Measurements from ENCODE around the gene MGLL.
"Not testable (repeated sequence)": the region's sequence is repeated elsewhere in the genome, so short reads cannot be mapped to it uniquely, and the experiment has no call there.

MGLL gene

GRCh38 chr3:127707851-127708411 is 114.4 kb downstream of the MGLL start:
- H3K9me3 ChIP-seq (ENCODE audit: insufficient read depth, low read length) = no peaks in the 10 kb centered on the region
- H3K36me3 ChIP-seq (replicated peaks; ENCODE audit: low read depth, low read length) = peaks cover 67% of the 10 kb centered on the region
- TF ChIP-seq CTCF (IDR thresholded peaks at IDR 0.05; ENCODE audit: low read depth, low read length) = no peak
- TF ChIP-seq EZH2phosphoT487 (IDR thresholded peaks at IDR 0.05; ENCODE audit: low read depth) = no peak
- H3K4me2 ChIP-seq (ENCODE audit: low read length) = no peak overlapping the region
- H3K4me1 ChIP-seq (ENCODE audit: low read length) = no peaks in the 10 kb centered on the region
- no peak overlapping the region for H3K27ac ChIP-seq (ENCODE audit: low read length)
- no peaks in the 10 kb centered on the region for H4K20me1 ChIP-seq (ENCODE audit: insufficient read depth, low read length)
- H2AFZ ChIP-seq (ENCODE audit: low read depth, low read length) = no peak overlapping the region
- H3K79me2 ChIP-seq (ENCODE audit: low read length) = peaks cover 15% of the 10 kb centered on the region
- H3K9ac ChIP-seq (ENCODE audit: low read length) = no peak overlapping the region
- no peak overlapping the region for H3K4me3 ChIP-seq (ENCODE audit: low read length)
- no peaks in the 10 kb centered on the region for H3K27me3 ChIP-seq (ENCODE audit: low read depth, low read length)

- H3K9ac ChIP-seq (ENCODE audit: low read length) = no peak overlapping the region
- H2AFZ ChIP-seq (ENCODE audit: low read depth, low read length) = no peak overlapping the region
- no peaks in the 10 kb centered on the region for H3K27me3 ChIP-seq (ENCODE audit: low read depth, low read length)
- no peaks in the 10 kb centered on the region for H3K4me1 ChIP-seq (ENCODE audit: low read length)
- no peak overlapping the region for H3K4me2 ChIP-seq (ENCODE audit: low read length)
- peaks cover 65% of the 10 kb centered on the region for H3K36me3 ChIP-seq (replicated peaks; ENCODE audit: low read depth, low read length)
- H3K9me3 ChIP-seq (ENCODE audit: insufficient read depth, low read length) = no peaks in the 10 kb centered on the region
- no peak overlapping the region for H3K4me3 ChIP-seq (ENCODE audit: low read length)
- peaks cover 15% of the 10 kb centered on the region for H3K79me2 ChIP-seq (ENCODE audit: low read length)
- H3K27ac ChIP-seq (ENCODE audit: low read length) = no peak overlapping the region
- TF ChIP-seq EZH2phosphoT487 (IDR thresholded peaks at IDR 0.05; ENCODE audit: low read depth) = no peak
- TF ChIP-seq CTCF (IDR thresholded peaks at IDR 0.05; ENCODE audit: low read depth, low read length) = no peak
- no peaks in the 10 kb centered on the region for H4K20me1 ChIP-seq (ENCODE audit: insufficient read depth, low read length)
Observed at GRCh38 chr3:127706785-127707351, 115.4 kb downstream of the MGLL start.

- H3K9me3 ChIP-seq (ENCODE audit: insufficient read depth, low read length) = no peaks in the 10 kb centered on the region
- no peaks in the 10 kb centered on the region for H4K20me1 ChIP-seq (ENCODE audit: insufficient read depth, low read length)
- H3K27ac ChIP-seq (ENCODE audit: low read length) = no peak overlapping the region
- no peaks in the 10 kb centered on the region for H3K4me1 ChIP-seq (ENCODE audit: low read length)
- H2AFZ ChIP-seq (ENCODE audit: low read depth, low read length) = no peak overlapping the region
- peaks cover 15% of the 10 kb centered on the region for H3K79me2 ChIP-seq (ENCODE audit: low read length)
- no peaks in the 10 kb centered on the region for H3K27me3 ChIP-seq (ENCODE audit: low read depth, low read length)
- H3K36me3 ChIP-seq (replicated peaks; ENCODE audit: low read depth, low read length) = peaks cover 67% of the 10 kb centered on the region
- TF ChIP-seq EZH2phosphoT487 (IDR thresholded peaks at IDR 0.05; ENCODE audit: low read depth) = no peak
- TF ChIP-seq CTCF (IDR thresholded peaks at IDR 0.05; ENCODE audit: low read depth, low read length) = no peak
- H3K4me2 ChIP-seq (ENCODE audit: low read length) = no peak overlapping the region
- no peak overlapping the region for H3K4me3 ChIP-seq (ENCODE audit: low read length)
- H3K9ac ChIP-seq (ENCODE audit: low read length) = no peak overlapping the region
Observed at GRCh38 chr3:127706312-127706711, 116.0 kb downstream of the MGLL start.

- H3K4me3 ChIP-seq (ENCODE audit: low read length); H2AFZ ChIP-seq (ENCODE audit: low read depth, low read length); H3K4me1 ChIP-seq (ENCODE audit: low read length); H3K4me2 ChIP-seq (ENCODE audit: low read length); H3K27ac ChIP-seq (ENCODE audit: low read length); H4K20me1 ChIP-seq (ENCODE audit: insufficient read depth, low read length); H3K9ac ChIP-seq (ENCODE audit: low read length); H3K27me3 ChIP-seq (ENCODE audit: low read depth, low read length); H3K9me3 ChIP-seq (ENCODE audit: insufficient read depth, low read length): not testable (repeated sequence)
- H3K79me2 ChIP-seq (ENCODE audit: low read length) = peaks cover 15% of the 10 kb centered on the region
- peaks cover 59% of the 10 kb centered on the region for H3K36me3 ChIP-seq (replicated peaks; ENCODE audit: low read depth, low read length)
Observed at GRCh38 chr3:127704840-127705239, 117.5 kb downstream of the MGLL start.

All from OCI-LY3 (cell line).